T-helper 2 cell treated with Interferon-gamma antibody and Interleukin-4, amounts not matched to agents 100 ng/mL and 5 ng/mL, for 36 hours (primary cell): ENCODE results near the gene APBB2. TPM values are rescaled to one million over a fixed set of nuclear protein-coding genes. Genes with fewer than 3 reads are reported as not detected.

Source experiments
- intact Hi-C: fragments of 100-400 bp; cut with micrococcal nuclease; formaldehyde crosslinking; loops from one replicate; pipeline ENCODE4 v1.15.1; 2023
- total RNA-seq: library from RNA; stranded (reverse); gene quantifications from 2 replicates; pipeline ENCODE4 v1.2.3, GENCODE V29; 2022

Gene APBB2
- total RNA-seq, 1 donor from 2014 or later = 0.45 TPM

GRCh38 chr4:40788331-40788730 lies 426.0 kb downstream of the APBB2 start:
- intact Hi-C loops = no loop called here

- intact Hi-C loops = no loop called here
Measured at GRCh38 chr4:40785727-40786126, 428.6 kb downstream of the APBB2 start.

GRCh38 chr4:40782876-40783275 lies 431.5 kb downstream of the APBB2 start:
- intact Hi-C loops = no loop called here

- intact Hi-C loops = no loop called here
Measured at GRCh38 chr4:40778090-40778489, 436.3 kb downstream of the APBB2 start.

GRCh38 chr4:40769266-40769665 lies 445.1 kb downstream of the APBB2 start:
- intact Hi-C loops = no loop called here

GRCh38 chr4:40763228-40763716 lies 451.1 kb downstream of the APBB2 start:
- intact Hi-C loops = no loop called here

Other genes starting within 250 kb of the APBB2 start
- gene UCHL1, start 42.4 kb upstream of the APBB2 start, total RNA-seq = 0.30 and 0.55 TPM in 2 replicates